LNCaP clone FGC (cell line): ENCODE measurements around the gene U2AF2.

Experiments used
- DNase-seq: peaks from one replicate; pipeline ENCODE4 v3.0.0-alpha.2; 2011; ENCODE audit warnings: low read depth
- H3K4me3 ChIP-seq: 2 replicates; pipeline ENCODE4 v1.5.1; 2011; ENCODE audit warnings: mild to moderate bottlenecking, low read depth, low read length, control low read depth
- CTCF ChIP-seq: IDR thresholded peaks from 2 replicates; pipeline ENCODE4 v1.5.1; 2012; ENCODE audit warnings: mild to moderate bottlenecking; ENCODE audit not compliant: control insufficient read depth, insufficient read depth; ENCODE audit errors: extremely low read depth

The U2AF2 gene

DNA sequence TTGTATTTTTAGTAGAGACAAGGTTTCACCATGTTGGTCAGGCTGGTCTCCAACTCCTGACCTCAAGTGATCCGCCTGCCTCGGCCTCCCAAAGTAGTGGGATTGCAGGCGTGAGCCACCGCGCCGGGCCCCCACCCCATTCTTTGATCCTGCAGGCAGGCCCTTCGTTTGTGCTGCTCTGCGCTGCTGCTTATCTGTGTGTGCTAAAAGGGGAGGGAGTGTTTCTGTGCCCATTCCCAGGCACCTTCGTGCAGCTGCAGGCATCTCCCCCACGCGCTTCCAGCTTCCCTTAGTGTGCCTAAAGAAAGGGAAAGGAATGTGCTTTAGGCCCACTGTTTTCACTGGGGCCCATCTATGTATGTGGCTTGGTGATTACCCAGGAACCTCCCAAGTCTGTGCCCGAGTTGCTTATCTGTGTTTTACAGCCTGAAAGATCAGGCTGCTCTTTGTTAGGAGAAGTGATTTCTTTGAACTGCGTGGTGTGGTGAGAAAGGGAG is 47.3 kb downstream of the U2AF2 start:
- no peak overlapping the region for H3K4me3 ChIP-seq
- TF ChIP-seq CTCF: no peak
- no peak for DNase-seq

GRCh38 chr19:55703790-55704215 is 49.0 kb downstream of the U2AF2 start:
- no peak for DNase-seq
- TF ChIP-seq CTCF: peak; percentile 50
- no peak overlapping the region for H3K4me3 ChIP-seq

DNA sequence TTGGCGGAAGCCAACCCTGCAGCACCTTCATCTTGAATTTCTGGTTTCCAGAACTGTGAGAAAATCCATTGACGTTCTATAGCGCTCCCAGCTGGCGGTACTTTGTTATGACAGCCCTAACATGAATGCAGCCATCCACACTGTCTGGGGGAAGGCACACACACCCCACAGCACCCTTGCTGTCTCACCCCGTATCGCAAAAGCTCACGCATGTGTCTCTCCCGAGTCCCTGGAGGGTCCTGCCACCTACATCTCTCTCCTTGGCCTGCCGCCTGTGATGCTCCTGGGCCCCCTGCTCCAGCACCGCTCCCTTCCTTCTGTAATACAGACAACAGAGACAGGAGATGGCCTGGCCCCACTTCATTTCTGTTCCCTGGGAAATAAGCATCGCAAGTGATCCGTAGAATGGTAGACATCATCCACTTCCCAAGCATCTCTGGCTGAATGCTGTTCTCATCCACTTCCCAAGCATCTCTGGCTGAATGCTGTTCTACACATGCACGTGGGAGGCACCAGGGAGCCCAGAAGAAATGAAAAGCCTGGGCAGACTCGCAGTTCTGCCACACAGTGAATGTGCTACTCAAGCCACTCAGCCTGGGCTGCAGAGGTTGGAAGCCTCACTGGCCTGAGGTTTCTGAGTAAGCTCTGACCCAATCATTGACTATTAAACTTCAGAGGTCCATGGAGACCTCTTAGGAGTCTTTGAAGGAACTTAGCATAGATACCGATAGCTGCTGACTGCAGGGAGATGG is 49.8 kb downstream of the U2AF2 start:
- no peak for TF ChIP-seq CTCF
- no peak overlapping the region for H3K4me3 ChIP-seq
- DNase-seq: no peak

- DNase-seq: no peak
- H3K4me3 ChIP-seq: no peak overlapping the region
- TF ChIP-seq CTCF: no peak
These were observed 51.1 kb downstream of the U2AF2 start for GRCh38 chr19:55705972-55706371.

DNA sequence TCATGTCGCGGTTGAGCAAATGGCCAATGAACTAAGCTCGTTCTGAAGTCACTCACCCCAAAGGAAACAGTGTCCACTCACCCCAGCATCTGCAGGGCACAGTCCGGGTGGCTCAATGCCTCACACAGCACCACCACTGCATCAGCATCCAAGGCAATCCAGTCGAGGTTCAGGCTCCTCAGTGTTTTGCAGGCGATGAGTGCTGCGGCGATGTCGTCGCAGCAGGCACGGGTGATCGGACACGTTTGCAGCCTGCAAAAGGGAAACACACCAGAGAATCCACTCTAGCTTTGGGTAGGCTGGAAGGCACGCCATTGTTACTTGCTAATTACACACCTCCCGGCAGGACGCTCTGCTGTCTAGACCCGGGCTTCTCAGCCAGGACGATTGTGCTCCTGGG is 56.9 kb downstream of the U2AF2 start:
- DNase-seq: no peak
- TF ChIP-seq CTCF: no peak
- H3K4me3 ChIP-seq: no peak overlapping the region

- TF ChIP-seq CTCF: no peak
- no peak for DNase-seq
- H3K4me3 ChIP-seq: no peak overlapping the region
These were observed 58.2 kb downstream of the U2AF2 start for GRCh38 chr19:55712804-55713631.
